ENCODE measurements around the gene SCAF11. TPM values are rescaled to one million over a fixed set of nuclear protein-coding genes. Genes with fewer than 3 reads are reported as not detected.
"Not testable (repeated sequence)": the region's sequence is repeated elsewhere in the genome, so short reads cannot be mapped to it uniquely, and the experiment has no call there.

SCAF11 gene
- total and polyA plus RNA-seq, 8 donors = 17.4 to 246 (median 97.6) TPM

GRCh38 chr12:46024099-46024498 lies 33.7 kb upstream of the SCAF11 start:
- H3K9me3 ChIP-seq = peaks cover 19 to 81% (median 71%) of the 10 kb centered on the region in 4 donors
- no peak for DNase-seq
- TF ChIP-seq EP300 (IDR thresholded peaks at IDR 0.05) (no peak), POLR2A (IDR thresholded peaks at IDR 0.05) (no peak), POLR2AphosphoS5 (IDR thresholded peaks at IDR 0.05) (no peak), CTCF (IDR thresholded peaks at IDR 0.05) (no peak)
- no peak overlapping the region for H3K4me3 ChIP-seq
- H3K27me3 ChIP-seq = no peaks in the 10 kb centered on the region
- no peaks in the 10 kb centered on the region for H3K36me3 ChIP-seq
- no peaks in the 10 kb centered on the region for H3K4me1 ChIP-seq
- 73 to 83% (median 77%) methylated on average over 2 of the region's 2 CpGs for WGBS, 5 donors
- H3K27ac ChIP-seq = no peak overlapping the region
- intact Hi-C loops (cut with DNase I; ENCODE audit: low total_unique reads) = no loop called here

GRCh38 chr12:46020768-46021167 lies 30.4 kb upstream of the SCAF11 start:
- intact Hi-C loops (cut with DNase I; ENCODE audit: low total_unique reads) = no loop called here
- no peaks in the 10 kb centered on the region for H3K27me3 ChIP-seq
- TF ChIP-seq POLR2A (IDR thresholded peaks at IDR 0.05) (no peak), POLR2AphosphoS5 (IDR thresholded peaks at IDR 0.05) (no peak), EP300 (IDR thresholded peaks at IDR 0.05) (no peak), CTCF (IDR thresholded peaks at IDR 0.05) (no peak)
- peaks cover 14 to 66% (median 46%) of the 10 kb centered on the region in 4 donors for H3K9me3 ChIP-seq
- H3K4me3 ChIP-seq = no peak overlapping the region
- H3K27ac ChIP-seq = no peak overlapping the region
- DNase-seq = no peak
- H3K36me3 ChIP-seq = no peaks in the 10 kb centered on the region
- no peaks in the 10 kb centered on the region for H3K4me1 ChIP-seq

- H3K27ac ChIP-seq; H3K4me1 ChIP-seq; H3K36me3 ChIP-seq; DNase-seq; H3K27me3 ChIP-seq; H3K4me3 ChIP-seq; intact Hi-C loops (cut with DNase I; ENCODE audit: low total_unique reads): not testable (repeated sequence)
- H3K9me3 ChIP-seq = peaks cover 6 to 46% (median 28%) of the 10 kb centered on the region in 4 donors
- WGBS, 5 donors = 30 to 62% (median 46%) methylated on average over 4 of the region's 4 CpGs
These were observed 28.3 kb upstream of the SCAF11 start for GRCh38 chr12:46018712-46019111.

- H3K27me3 ChIP-seq; intact Hi-C loops (cut with DNase I; ENCODE audit: low total_unique reads); DNase-seq; H3K4me1 ChIP-seq; H3K27ac ChIP-seq; H3K36me3 ChIP-seq; H3K4me3 ChIP-seq: not testable (repeated sequence)
- H3K9me3 ChIP-seq = peaks cover 6 to 38% (median 21%) of the 10 kb centered on the region in 4 donors
- 91 to 94% (median 93%) methylated on average over 8 to 33 of the region's 33 CpGs for WGBS, 5 donors
These were observed 27.5 kb upstream of the SCAF11 start for GRCh38 chr12:46017866-46018375.

GRCh38 chr12:46005823-46006222 lies 15.4 kb upstream of the SCAF11 start:
- no peak for TF ChIP-seq POLR2AphosphoS5 (IDR thresholded peaks at IDR 0.05)
- TF ChIP-seq EP300 (IDR thresholded peaks at IDR 0.05) = no peak
- no peak for TF ChIP-seq CTCF (IDR thresholded peaks at IDR 0.05)
- no peak for TF ChIP-seq POLR2A (IDR thresholded peaks at IDR 0.05)
- no peak for DNase-seq
- Histone ChIP-seq H3K9me3 (no peaks in the 10 kb centered on the region), H3K27me3 (no peaks in the 10 kb centered on the region), H3K4me3 (no peak overlapping the region), H3K36me3 (no peaks in the 10 kb centered on the region), H3K4me1 (no peaks in the 10 kb centered on the region), H3K27ac (no peak overlapping the region)
- intact Hi-C loops (cut with DNase I; ENCODE audit: low total_unique reads) = no loop called here
- 67 to 81% (median 73%) methylated on average over 3 of the region's 3 CpGs for WGBS, 5 donors
